ENCODE data around the gene UBE3C.

DNA sequence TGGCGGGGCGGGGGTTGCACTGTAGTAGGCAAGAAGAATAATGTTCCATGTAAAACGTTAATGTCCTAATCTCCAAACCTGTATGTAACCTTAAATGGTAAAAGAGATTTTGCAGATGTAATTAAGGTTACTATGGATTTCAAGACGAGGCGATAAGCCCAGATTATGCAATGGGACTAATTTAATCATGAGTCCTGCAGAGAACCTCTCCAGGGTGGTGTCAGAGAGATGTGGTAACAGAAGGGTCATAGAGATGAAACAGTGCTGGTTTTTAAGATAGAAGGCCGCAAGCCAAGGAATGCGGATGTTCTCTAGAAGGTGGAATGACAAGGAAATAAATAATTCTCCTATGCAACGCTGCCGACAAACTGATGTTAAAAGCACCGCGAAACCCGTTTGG, 57.1 kb downstream of the UBE3C start:
- TF ChIP-seq, protein P1, sequence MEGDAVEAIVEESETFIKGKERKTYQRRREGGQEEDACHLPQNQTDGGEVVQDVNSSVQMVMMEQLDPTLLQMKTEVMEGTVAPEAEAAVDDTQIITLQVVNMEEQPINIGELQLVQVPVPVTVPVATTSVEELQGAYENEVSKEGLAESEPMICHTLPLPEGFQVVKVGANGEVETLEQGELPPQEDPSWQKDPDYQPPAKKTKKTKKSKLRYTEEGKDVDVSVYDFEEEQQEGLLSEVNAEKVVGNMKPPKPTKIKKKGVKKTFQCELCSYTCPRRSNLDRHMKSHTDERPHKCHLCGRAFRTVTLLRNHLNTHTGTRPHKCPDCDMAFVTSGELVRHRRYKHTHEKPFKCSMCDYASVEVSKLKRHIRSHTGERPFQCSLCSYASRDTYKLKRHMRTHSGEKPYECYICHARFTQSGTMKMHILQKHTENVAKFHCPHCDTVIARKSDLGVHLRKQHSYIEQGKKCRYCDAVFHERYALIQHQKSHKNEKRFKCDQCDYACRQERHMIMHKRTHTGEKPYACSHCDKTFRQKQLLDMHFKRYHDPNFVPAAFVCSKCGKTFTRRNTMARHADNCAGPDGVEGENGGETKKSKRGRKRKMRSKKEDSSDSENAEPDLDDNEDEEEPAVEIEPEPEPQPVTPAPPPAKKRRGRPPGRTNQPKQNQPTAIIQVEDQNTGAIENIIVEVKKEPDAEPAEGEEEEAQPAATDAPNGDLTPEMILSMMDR (IDR thresholded peaks at IDR 0.05), result no peak
- TF ChIP-seq POLR2A (IDR thresholded peaks at IDR 0.05), result no peak

Measured in prostate gland (tissue), 2 donors.